Neuronal stem cell (in vitro differentiated cells): ENCODE data around the gene GPR39.

Experiments used
- DNase-seq: peaks from one replicate; pipeline ENCODE4 v3.0.0-alpha.2; 2013; ENCODE audit warnings: low spot score
- H2AFZ ChIP-seq: one replicate; pipeline ENCODE4 v1.6.1; 2013; ENCODE audit warnings: mild to moderate bottlenecking, low read length, inconsistent platforms
- H2AK5ac ChIP-seq: 2 replicates; pipeline ENCODE4 v1.6.1; 2013; ENCODE audit warnings: low read depth, mild to moderate bottlenecking, inconsistent platforms, low read length, moderate library complexity, mixed read lengths
- H2BK120ac ChIP-seq: 2 replicates; pipeline ENCODE4 v1.6.1; 2013; ENCODE audit warnings: low read depth, mild to moderate bottlenecking, inconsistent platforms, low read length, moderate library complexity, mixed read lengths
- H2BK12ac ChIP-seq: one replicate; pipeline ENCODE4 v1.6.1; 2013; ENCODE audit warnings: low read length, inconsistent platforms
- H2BK15ac ChIP-seq: 2 replicates; pipeline ENCODE4 v1.6.1; 2013; ENCODE audit warnings: mild to moderate bottlenecking, low read length, inconsistent platforms, mixed read lengths
- H2BK5ac ChIP-seq: one replicate; pipeline ENCODE4 v1.6.1; 2013; ENCODE audit warnings: inconsistent platforms, mild to moderate bottlenecking, low read length, moderate library complexity
- H3K14ac ChIP-seq: one replicate; pipeline ENCODE4 v1.6.1; 2013; ENCODE audit warnings: low read length, inconsistent platforms
- H3K18ac ChIP-seq: 2 replicates; pipeline ENCODE4 v1.6.1; 2013; ENCODE audit warnings: low read length, inconsistent platforms
- H3K23ac ChIP-seq: 2 replicates; pipeline ENCODE4 v1.6.1; 2013; ENCODE audit warnings: low read depth, mild to moderate bottlenecking, mixed read lengths, low read length, inconsistent platforms; ENCODE audit not compliant: poor library complexity
- H3K27ac ChIP-seq: replicated peaks from 3 replicates; pipeline ENCODE4 v1.5.1; 2013; ENCODE audit warnings: low read length, inconsistent platforms
- H3K27me3 ChIP-seq, 3 experiments: 2 replicates each; pipeline ENCODE4 v1.6.1; 2013; ENCODE audit warnings: low read length in 3 of 3, mild to moderate bottlenecking in 2 of 3, inconsistent platforms in 1 of 3, low read depth in 1 of 3, mixed read lengths in 1 of 3, moderate library complexity in 1 of 3; ENCODE audit not compliant: control insufficient read depth in 3 of 3, insufficient read depth in 3 of 3
- H3K36me3 ChIP-seq, 2 donors: replicated peaks in 1 of 2; 2 replicates each; pipeline ENCODE4 v1.6.1; 2013; ENCODE audit warnings: low read length in 2 of 2; ENCODE audit not compliant: control insufficient read depth in 2 of 2, insufficient read depth in 2 of 2
- H3K4ac ChIP-seq: 2 replicates; pipeline ENCODE4 v1.6.1; 2013; ENCODE audit warnings: inconsistent platforms, mild to moderate bottlenecking, low read length, moderate library complexity
- H3K4me1 ChIP-seq, 2 donors: 1 replicate in 1 of 2; 2 replicates in 1 of 2; pipeline ENCODE4 v1.6.1; 2013; ENCODE audit warnings: low read length in 2 of 2, low read depth in 1 of 2; ENCODE audit not compliant: control insufficient read depth in 2 of 2, insufficient read depth in 1 of 2
- H3K4me2 ChIP-seq: one replicate; pipeline ENCODE4 v1.6.1; 2013; ENCODE audit warnings: mild to moderate bottlenecking, low read length, inconsistent platforms; ENCODE audit not compliant: insufficient read depth, poor library complexity, severe bottlenecking
- H3K4me3 ChIP-seq, 2 donors: 2 replicates each; pipeline ENCODE4 v1.5.1; 2013; ENCODE audit warnings: low read length in 2 of 2, mild to moderate bottlenecking in 2 of 2, inconsistent platforms in 1 of 2, moderate library complexity in 1 of 2
- H3K79me1 ChIP-seq: one replicate; pipeline ENCODE4 v1.6.1; 2013; ENCODE audit warnings: low read depth, mild to moderate bottlenecking, inconsistent platforms, low read length, moderate library complexity
- H3K9ac ChIP-seq: one replicate; pipeline ENCODE4 v1.6.1; 2013; ENCODE audit warnings: mild to moderate bottlenecking, low read depth, low read length, inconsistent platforms; ENCODE audit not compliant: poor library complexity
- H3K9me3 ChIP-seq, 2 donors: replicated peaks in 1 of 2; 2 replicates each; pipeline versions ENCODE3 to v1.6.1; 2013; ENCODE audit warnings: low read length in 2 of 2, mild to moderate bottlenecking in 2 of 2, inconsistent platforms in 1 of 2, low read depth in 1 of 2, mixed read lengths in 1 of 2, moderate library complexity in 1 of 2; ENCODE audit not compliant: control insufficient read depth in 2 of 2, insufficient read depth in 1 of 2
- H4K8ac ChIP-seq: one replicate; pipeline ENCODE4 v1.6.1; 2013; ENCODE audit warnings: low read depth, mild to moderate bottlenecking, inconsistent platforms, low read length, moderate library complexity
- H4K91ac ChIP-seq: one replicate; pipeline ENCODE4 v1.6.1; 2013; ENCODE audit warnings: low read length, low read depth, mild to moderate bottlenecking, inconsistent platforms; ENCODE audit not compliant: poor library complexity
- WGBS, 2 donors: extraction: QIAGEN DNeasy Blood & Tissue Kit; methylation state at CpG; one replicate each; pipeline ENCODE4 v1.1.7; 2013; ENCODE audit warnings: missing lambda C conversion rate in 2 of 2, mixed read lengths in 1 of 2; ENCODE audit not compliant: insufficient read length in 2 of 2, insufficient replicate concordance in 1 of 2; ENCODE audit errors: extremely low coverage in 2 of 2; 5-methylcytosine and 5-hydroxymethylcytosine counted together

GPR39 gene

GRCh38 chr2:132383956-132384355, 32.6 kb upstream of the GPR39 start:
- no peak overlapping the region for H3K9ac ChIP-seq
- H2BK5ac ChIP-seq, result no peak overlapping the region
- H2BK15ac ChIP-seq, result no peak overlapping the region
- WGBS, 2 donors, result no CpG with 5 or more reads among the region's 8 CpGs
- no peak overlapping the region for H4K8ac ChIP-seq
- H3K27me3 ChIP-seq, result no peaks in the 10 kb centered on the region
- no peak overlapping the region for H3K23ac ChIP-seq
- H2BK12ac ChIP-seq, result no peak overlapping the region
- no peak overlapping the region for H3K4me3 ChIP-seq
- no peak overlapping the region for H3K4me2 ChIP-seq
- H3K4ac ChIP-seq, result no peak overlapping the region
- H4K91ac ChIP-seq, result no peak overlapping the region
- DNase-seq, result no peak
- H3K9me3 ChIP-seq, result peaks cover 0 to 3% of the 10 kb centered on the region in 2 donors
- no peak overlapping the region for H2BK120ac ChIP-seq
- H2AFZ ChIP-seq, result no peak overlapping the region
- no peaks in the 10 kb centered on the region for H3K36me3 ChIP-seq
- H3K14ac ChIP-seq, result no peak overlapping the region
- H2AK5ac ChIP-seq, result no peak overlapping the region
- no peak overlapping the region for H3K27ac ChIP-seq
- H3K4me1 ChIP-seq, result peaks cover 0 to 8% of the 10 kb centered on the region in 2 donors
- H3K18ac ChIP-seq, result peak overlapping the region; percentile 29
- no peaks in the 10 kb centered on the region for H3K79me1 ChIP-seq

GRCh38 chr2:132384491-132385151, 32.0 kb upstream of the GPR39 start:
- H2BK12ac ChIP-seq, result no peak overlapping the region

GRCh38 chr2:132387126-132387525, 29.5 kb upstream of the GPR39 start:
- no peak overlapping the region for H2BK5ac ChIP-seq
- WGBS, 2 donors, result no CpG with 5 or more reads among the region's 1 CpG

More at GRCh38 chr2:132384491-132385151, 32.0 kb upstream of the GPR39 start:
- Histone ChIP-seq H3K36me3 (no peaks in the 10 kb centered on the region), H2AFZ (no peak overlapping the region), H3K27ac (no peak overlapping the region), H4K91ac (no peak overlapping the region), H3K14ac (no peak overlapping the region), H4K8ac (no peak overlapping the region), H2BK15ac (no peak overlapping the region), H2BK5ac (no peak overlapping the region), H2BK120ac (no peak overlapping the region), H3K27me3 (no peaks in the 10 kb centered on the region), H2AK5ac (no peak overlapping the region), H3K4me3 (no peak overlapping the region), H3K4me2 (no peak overlapping the region), H3K9ac (no peak overlapping the region), H3K4me1 (peaks cover 0 to 8% of the 10 kb centered on the region in 2 donors), H3K23ac (no peak overlapping the region), H3K4ac (no peak overlapping the region), H3K18ac (no peak overlapping the region), H3K9me3 (peaks cover 0 to 3% of the 10 kb centered on the region in 2 donors), H3K79me1 (no peaks in the 10 kb centered on the region)
- no CpG with 5 or more reads among the region's 4 CpGs for WGBS, 2 donors
- DNase-seq, result no peak

GRCh38 chr2:132390076-132390475, 26.5 kb upstream of the GPR39 start:
- no peak overlapping the region for H3K18ac ChIP-seq
- no peak overlapping the region for H2BK15ac ChIP-seq
- H3K14ac ChIP-seq, result no peak overlapping the region
- H2AK5ac ChIP-seq, result peak overlapping the region; percentile 13
- H3K23ac ChIP-seq, result no peak overlapping the region
- H2AFZ ChIP-seq, result no peak overlapping the region
- no peak overlapping the region for H2BK5ac ChIP-seq
- H3K4ac ChIP-seq, result no peak overlapping the region
- WGBS, 2 donors, result no CpG with 5 or more reads among the region's 3 CpGs
- no peaks in the 10 kb centered on the region for H3K27me3 ChIP-seq
- no peak overlapping the region for H4K91ac ChIP-seq
- no peak overlapping the region for H2BK120ac ChIP-seq
- H3K36me3 ChIP-seq, result no peaks in the 10 kb centered on the region
- H3K4me1 ChIP-seq, result peaks cover 12 to 22% of the 10 kb centered on the region in 2 donors
- no peaks in the 10 kb centered on the region for H3K9me3 ChIP-seq
- no peak overlapping the region for H3K27ac ChIP-seq
- H3K79me1 ChIP-seq, result no peaks in the 10 kb centered on the region
- no peak overlapping the region for H3K9ac ChIP-seq
- H2BK12ac ChIP-seq, result no peak overlapping the region
- no peak overlapping the region for H3K4me3 ChIP-seq
- no peak overlapping the region for H3K4me2 ChIP-seq
- H4K8ac ChIP-seq, result no peak overlapping the region
- DNase-seq, result no peak

More at GRCh38 chr2:132387126-132387525, 29.5 kb upstream of the GPR39 start:
- H2BK120ac ChIP-seq, result no peak overlapping the region
- no peak overlapping the region for H4K91ac ChIP-seq
- no peak overlapping the region for H3K23ac ChIP-seq
- no peak overlapping the region for H3K27ac ChIP-seq
- no peaks in the 10 kb centered on the region for H3K36me3 ChIP-seq
- H3K4me2 ChIP-seq, result no peak overlapping the region
- H3K9me3 ChIP-seq, result no peaks in the 10 kb centered on the region
- H3K4me1 ChIP-seq, result peaks cover 6 to 17% of the 10 kb centered on the region in 2 donors
- H2AK5ac ChIP-seq, result no peak overlapping the region
- no peak overlapping the region for H3K4me3 ChIP-seq
- no peak for DNase-seq
- no peak overlapping the region for H2AFZ ChIP-seq
- H2BK12ac ChIP-seq, result no peak overlapping the region
- H4K8ac ChIP-seq, result no peak overlapping the region
- H3K14ac ChIP-seq, result no peak overlapping the region
- H3K27me3 ChIP-seq, result no peaks in the 10 kb centered on the region
- no peak overlapping the region for H3K18ac ChIP-seq
- no peak overlapping the region for H2BK15ac ChIP-seq
- no peak overlapping the region for H3K9ac ChIP-seq
- H3K4ac ChIP-seq, result no peak overlapping the region
- H3K79me1 ChIP-seq, result no peaks in the 10 kb centered on the region
